H1 (cell line): ENCODE measurements around the gene UBALD1. TPM values are rescaled to one million over a fixed set of nuclear protein-coding genes. Genes with fewer than 3 reads are reported as not detected.

ENCODE experiments used
- BACH1 ChIP-seq: IDR thresholded peaks from 2 replicates; pipeline ENCODE4 v1.6.1; 2012; ENCODE audit warnings: low read length, improper control_type of control experiment
- FOSL1 ChIP-seq: IDR thresholded peaks from 2 replicates; pipeline ENCODE4 v1.6.1; 2011; ENCODE audit warnings: mild to moderate bottlenecking, low read depth, low read length, moderate library complexity; ENCODE audit not compliant: insufficient read depth
- HDAC6 ChIP-seq: IDR thresholded peaks from one replicate; pipeline ENCODE4 v1.7.1; 2012; ENCODE audit warnings: low read depth, mild to moderate bottlenecking, inconsistent platforms, low read length, moderate library complexity
- JUN ChIP-seq: IDR thresholded peaks from 2 replicates; pipeline ENCODE4 v1.6.1; 2011; ENCODE audit warnings: low read depth, mild to moderate bottlenecking, improper control_type of control experiment, low read length
- MAFK ChIP-seq: IDR thresholded peaks from 2 replicates; pipeline ENCODE4 v1.6.1; 2012; ENCODE audit warnings: low read depth, mild to moderate bottlenecking, improper control_type of control experiment, low read length
- POLR2A ChIP-seq, 2 experiments: IDR thresholded peaks; 1 replicate in 1 of 2; 2 replicates in 1 of 2; pipeline ENCODE4 v1.6.1; 2011; ENCODE audit warnings: low read depth in 2 of 2, low read length in 2 of 2, mild to moderate bottlenecking in 2 of 2; ENCODE audit errors: control extremely low read depth in 1 of 2
- SP2 ChIP-seq: IDR thresholded peaks from 2 replicates; pipeline ENCODE4 v1.6.1; 2012; ENCODE audit warnings: mild to moderate bottlenecking, low read length, inconsistent platforms
- SRF ChIP-seq: IDR thresholded peaks from 2 replicates; pipeline ENCODE4 v1.6.1; 2011; ENCODE audit warnings: mild to moderate bottlenecking, low read depth, low read length, moderate library complexity
- TAF1 ChIP-seq: IDR thresholded peaks from 2 replicates; pipeline ENCODE4 v1.6.1; 2011; ENCODE audit warnings: mild to moderate bottlenecking, low read depth, low read length
- polyA plus RNA-seq, 7 experiments: library from polyadenylated mRNA; depleted of rRNA in 3 of 7; stranded (reverse) in 5 of 7; unstranded in 2 of 7; fragments of >200 nt in 5 of 7; fragments of 200-250 nt in 2 of 7; gene quantifications; 1 replicate in 5 of 7; 2 replicates in 1 of 7; 4 replicates in 1 of 7; pipeline versions ENCODE4 v1.2.1 to v1.2.3, GENCODE V29; 2011 to 2013; ENCODE audit warnings: missing spikeins in 2 of 7, mixed read lengths in 2 of 7
- total RNA-seq: library from RNA; stranded (reverse); fragmentation: NEBNext Ultra II Directional; extraction: Animal tissue kit (Norgen Biotek cat#: 25700); gene quantifications from 2 replicates; pipeline ENCODE4 v1.2.1, GENCODE V29; 2021

Gene UBALD1
- total and polyA plus RNA-seq, 2 of the 8 experiments (the other 6 are each of a cell fraction or from before 2014, with no cell fraction given) = 28.6 to 62.0 TPM

DNA sequence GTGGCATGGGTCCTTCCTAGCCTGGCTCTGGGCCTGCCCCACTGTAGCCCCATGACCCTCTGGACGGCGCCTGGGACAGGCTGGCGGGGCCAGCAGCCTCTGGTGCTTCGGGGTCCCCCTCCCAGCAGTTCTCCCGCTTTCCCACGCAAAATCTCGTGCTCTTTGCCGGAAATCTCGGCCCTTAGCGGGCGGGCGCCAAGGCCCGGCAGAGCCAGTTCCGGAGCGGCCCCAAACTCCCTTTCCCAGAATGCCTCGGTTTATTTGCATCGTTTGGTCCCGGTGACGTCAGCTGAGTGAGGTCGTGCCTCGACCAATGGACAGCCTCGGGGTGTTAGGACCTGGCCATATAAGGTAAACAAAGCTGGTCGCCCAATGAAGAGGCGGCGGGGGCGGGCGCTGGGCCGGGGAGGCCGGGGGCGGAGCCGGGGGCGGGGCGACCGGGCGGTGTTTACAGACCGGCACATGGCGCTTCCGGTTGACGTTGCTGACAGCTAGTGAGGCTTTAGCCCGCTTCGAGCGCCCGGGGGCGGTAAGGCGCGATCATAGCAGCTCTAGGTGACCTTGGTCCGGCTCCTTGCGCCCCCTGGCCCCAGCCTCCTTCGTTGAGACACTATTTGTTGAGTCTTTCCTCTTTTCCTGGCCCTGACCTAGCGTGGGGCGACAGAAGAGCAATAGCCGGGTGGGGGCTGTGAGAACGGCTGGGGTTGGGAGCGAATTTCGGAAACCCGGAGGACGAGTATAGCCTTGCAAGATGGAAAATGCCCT, 1.5 kb upstream of the UBALD1 start (continued):
- TF ChIP-seq JUN = no peak
- peak; percentile 54 for TF ChIP-seq SP2
- TF ChIP-seq BACH1 = peak; percentile 78; the same call in 1 of the 2 replicates
- TF ChIP-seq TAF1 = peak; percentile 86
- TF ChIP-seq HDAC6 = no peak
- TF ChIP-seq POLR2A (IDR thresholded peaks at IDR 0.05; ENCODE audit: control extremely low read depth in 1 of 2, low read depth in 2 of 2, low read length in 2 of 2) = peak in 1 of 2 experiments; percentile 61; a peak in 1 of 3 replicates
- no peak for TF ChIP-seq MAFK
- TF ChIP-seq FOSL1 = peak; percentile 78; the same call in 1 of the 2 replicates
- TF ChIP-seq SRF = peak; percentile 99
- TF ChIP-seq, all 59 proteins: peak for 28
